GM23248 (cell line): ENCODE results near the gene KCNJ10. TPM values are rescaled to one million over a fixed set of nuclear protein-coding genes. Genes with fewer than 3 reads are reported as not detected.

Experiments
- DNase-seq: peaks from one replicate; pipeline ENCODE4 v3.0.0-alpha.2; 2015
- H2AFZ ChIP-seq: fragments of 200-600 bp; sonication (generic); 2 replicates; pipeline ENCODE4 v1.6.1; 2016; ENCODE audit warnings: antibody characterized with exemption
- H3F3A ChIP-seq: fragments of 200-600 bp; sonication (generic); 2 replicates; pipeline ENCODE4 v1.6.1; 2016; ENCODE audit warnings: mild to moderate bottlenecking, antibody characterized with exemption, mixed run types; ENCODE audit not compliant: insufficient read depth
- H3K27ac ChIP-seq: fragments of 200-600 bp; sonication (generic); 2 replicates; pipeline ENCODE4 v1.5.1; 2016; ENCODE audit warnings: mild to moderate bottlenecking
- H3K27me3 ChIP-seq: fragments of 200-600 bp; sonication (generic); replicated peaks from 2 replicates; pipeline ENCODE4 v1.6.1; 2016; ENCODE audit warnings: mild to moderate bottlenecking; ENCODE audit not compliant: insufficient read depth
- H3K36me3 ChIP-seq: fragments of 200-600 bp; sonication (generic); 2 replicates; pipeline ENCODE4 v1.6.1; 2016; ENCODE audit warnings: low read depth, mild to moderate bottlenecking
- H3K4me1 ChIP-seq: fragments of 200-600 bp; sonication (generic); 2 replicates; pipeline ENCODE4 v1.6.1; 2016; ENCODE audit warnings: mild to moderate bottlenecking; ENCODE audit not compliant: insufficient read depth
- H3K4me2 ChIP-seq: fragments of 200-600 bp; sonication (generic); one replicate; pipeline ENCODE4 v1.6.1; 2016; ENCODE audit warnings: mild to moderate bottlenecking; ENCODE audit not compliant: unreplicated experiment
- H3K4me3 ChIP-seq: fragments of 200-600 bp; sonication (generic); 2 replicates; pipeline ENCODE4 v1.5.1; 2016; ENCODE audit warnings: mild to moderate bottlenecking
- H3K79me2 ChIP-seq: fragments of 200-600 bp; sonication (generic); 2 replicates; pipeline ENCODE4 v1.6.1; 2016; ENCODE audit warnings: mild to moderate bottlenecking; ENCODE audit not compliant: insufficient read depth
- H3K9ac ChIP-seq: fragments of 200-600 bp; sonication (generic); 2 replicates; pipeline ENCODE4 v1.6.1; 2016; ENCODE audit warnings: mild to moderate bottlenecking
- H3K9me2 ChIP-seq: fragments of 200-600 bp; sonication (generic); 2 replicates; pipeline ENCODE4 v1.6.1; 2016; ENCODE audit warnings: mixed run types, mild to moderate bottlenecking, moderate library complexity; ENCODE audit not compliant: insufficient read depth
- H3K9me3 ChIP-seq: fragments of 200-600 bp; sonication (generic); one replicate; pipeline ENCODE4 v1.6.1; 2017; ENCODE audit warnings: low read depth
- H4K20me1 ChIP-seq: fragments of 200-600 bp; sonication (generic); 2 replicates; pipeline ENCODE4 v1.6.0; 2016; ENCODE audit not compliant: insufficient read depth
- EZH2 ChIP-seq: fragments of 200-600 bp; sonication (generic); IDR thresholded peaks from 2 replicates; pipeline ENCODE4 v1.6.1; 2018; ENCODE audit warnings: antibody characterized with exemption, mild to moderate bottlenecking; ENCODE audit not compliant: insufficient read depth, poor library complexity, severe bottlenecking
- EZH2phosphoT487 ChIP-seq: fragments of 200-600 bp; sonication (generic); IDR thresholded peaks from 2 replicates; pipeline ENCODE4 v1.6.1; 2018; ENCODE audit warnings: antibody characterized with exemption, moderate library complexity, mild to moderate bottlenecking, low read depth; ENCODE audit not compliant: insufficient read depth
- WGBS, 2 experiments: methylation state at CpG; one replicate each; pipeline ENCODE4 v1.1.6; 2015 to 2017; ENCODE audit warnings: low lambda C conversion rate in 2 of 2, low coverage in 1 of 2; ENCODE audit errors: missing lambda C conversion rate in 2 of 2; 5-methylcytosine and 5-hydroxymethylcytosine counted together
- in situ Hi-C: fragments of 300-500 bp; cut with MboI; formaldehyde crosslinking; loops from 2 replicates; pipeline ENCODE4 v1.15.0; 2020
- polyA plus RNA-seq: library from polyadenylated mRNA; unstranded; fragments of >200 nt; fragmentation: Nextera tagmentation; extraction: Ambion mirVana; gene quantifications from 2 replicates; pipeline ENCODE4 v1.2.1, GENCODE V29; 2016
- total RNA-seq: library from RNA; depleted of rRNA; stranded (reverse); fragments of >200 nt; shearing (Covaris generic); gene quantifications from 2 replicates; pipeline ENCODE4 v1.2.3, GENCODE V29; 2014

Gene KCNJ10
- total and polyA plus RNA-seq, 2 experiments from 2014 or later = not detected

DNA sequence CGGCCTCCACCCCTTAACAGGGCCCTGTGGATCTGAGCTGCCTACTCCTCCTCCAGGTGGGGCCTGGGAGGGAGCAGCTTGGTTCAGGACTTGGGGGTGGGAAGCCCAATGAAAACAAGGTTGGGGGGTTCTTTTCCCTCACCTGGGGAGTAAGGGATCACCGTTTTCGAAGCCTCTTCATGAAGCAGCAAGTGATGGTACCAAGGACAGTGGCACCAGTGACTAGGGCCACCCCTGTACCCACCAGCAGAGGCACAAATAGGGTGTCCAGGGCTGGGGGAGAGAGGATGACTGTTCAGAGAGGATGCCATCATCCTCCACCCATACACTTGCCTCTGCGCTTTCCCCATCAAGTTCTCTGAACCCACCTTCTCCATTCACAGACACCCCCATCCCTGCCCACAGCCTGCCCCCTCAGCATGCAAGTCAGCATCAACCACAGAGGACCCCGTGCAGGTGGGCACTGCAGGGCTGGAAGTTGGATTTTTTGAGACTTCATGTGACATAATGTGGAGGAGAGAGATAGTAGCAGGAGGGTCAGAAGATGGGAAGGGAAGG is 21.8 kb upstream of the KCNJ10 start:
- Histone ChIP-seq H3K9me2 (no peaks in the 10 kb centered on the region), H3K79me2 (no peaks in the 10 kb centered on the region), H3K4me1 (peaks cover 3% of the 10 kb centered on the region; the same call in 1 of the 2 replicates), H3K9me3 (no peaks in the 10 kb centered on the region), H3K36me3 (no peaks in the 10 kb centered on the region), H3K9ac (no peak overlapping the region), H3K27ac (no peak overlapping the region), H3K27me3 (no peaks in the 10 kb centered on the region), H4K20me1 (no peaks in the 10 kb centered on the region), H3K4me3 (no peak overlapping the region), H3F3A (no peaks in the 10 kb centered on the region), H2AFZ (no peak overlapping the region), H3K4me2 (no peak overlapping the region)
- no peak for DNase-seq
- in situ Hi-C loops = no loop called here
- WGBS, 2 experiments = 91 to 95% methylated on average over 5 of the region's 5 CpGs
- no peak for TF ChIP-seq EZH2
- TF ChIP-seq EZH2phosphoT487 = no peak

DNA sequence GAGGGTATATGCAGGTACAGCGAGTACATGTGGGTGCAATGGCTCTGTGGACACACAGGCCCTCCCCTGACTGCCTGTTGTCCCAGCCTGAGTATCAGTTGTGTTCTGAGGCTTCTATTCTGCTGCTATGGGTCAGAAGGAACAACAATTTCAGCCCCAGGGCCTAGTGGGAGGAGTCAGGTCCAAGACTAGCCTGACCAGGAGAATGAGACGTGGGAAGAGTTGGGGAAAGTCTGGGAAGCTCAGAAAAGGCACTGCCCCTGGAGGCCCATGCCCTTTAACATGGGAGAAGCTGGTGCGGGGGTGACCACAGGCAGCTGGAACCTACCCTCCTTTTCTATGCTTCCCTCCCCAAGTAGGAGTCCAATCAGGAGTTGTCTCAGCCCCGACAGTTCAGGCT is 20.8 kb upstream of the KCNJ10 start:
- Histone ChIP-seq H4K20me1 (no peaks in the 10 kb centered on the region), H3K9me3 (no peaks in the 10 kb centered on the region), H3K79me2 (no peaks in the 10 kb centered on the region), H2AFZ (no peak overlapping the region), H3F3A (no peaks in the 10 kb centered on the region), H3K9ac (no peak overlapping the region), H3K4me1 (no peaks in the 10 kb centered on the region), H3K27me3 (no peaks in the 10 kb centered on the region), H3K27ac (no peak overlapping the region), H3K9me2 (no peaks in the 10 kb centered on the region), H3K4me2 (no peak overlapping the region), H3K36me3 (no peaks in the 10 kb centered on the region), H3K4me3 (no peak overlapping the region)
- in situ Hi-C loops = no loop called here
- no peak for DNase-seq
- 95 to 98% methylated on average over 4 of the region's 4 CpGs for WGBS, 2 experiments
- TF ChIP-seq EZH2phosphoT487 (no peak), EZH2 (no peak)

- no peak for TF ChIP-seq EZH2
- no peak for TF ChIP-seq EZH2phosphoT487
- Histone ChIP-seq H3K9ac (no peak overlapping the region), H3K4me2 (no peak overlapping the region), H3K27me3 (no peaks in the 10 kb centered on the region), H3K4me3 (no peak overlapping the region), H3K27ac (no peak overlapping the region), H3K9me3 (no peaks in the 10 kb centered on the region), H3K79me2 (no peaks in the 10 kb centered on the region), H3K4me1 (no peaks in the 10 kb centered on the region), H3F3A (no peaks in the 10 kb centered on the region), H2AFZ (no peak overlapping the region), H3K9me2 (no peaks in the 10 kb centered on the region), H4K20me1 (no peaks in the 10 kb centered on the region), H3K36me3 (no peaks in the 10 kb centered on the region)
- 68 to 86% methylated on average over 3 of the region's 3 CpGs for WGBS, 2 experiments
- DNase-seq = no peak
- in situ Hi-C loops = no loop called here
Measured at GRCh38 chr1:160089883-160090282, 19.9 kb upstream of the KCNJ10 start.

GRCh38 chr1:160087118-160087662 is 17.2 kb upstream of the KCNJ10 start:
- Histone ChIP-seq H3K9ac (no peak overlapping the region), H3K27me3 (peaks cover 17% of the 10 kb centered on the region), H3K36me3 (no peaks in the 10 kb centered on the region), H4K20me1 (no peaks in the 10 kb centered on the region), H3K4me1 (no peaks in the 10 kb centered on the region), H3K4me3 (no peak overlapping the region), H3K79me2 (no peaks in the 10 kb centered on the region), H3K9me3 (no peaks in the 10 kb centered on the region), H3K27ac (no peak overlapping the region), H3F3A (no peaks in the 10 kb centered on the region), H2AFZ (no peak overlapping the region), H3K9me2 (no peaks in the 10 kb centered on the region), H3K4me2 (no peak overlapping the region)
- 89 to 92% methylated on average over 10 to 12 of the region's 12 CpGs for WGBS, 2 experiments
- TF ChIP-seq EZH2phosphoT487 (no peak), EZH2 (no peak)
- in situ Hi-C loops = no loop called here
- DNase-seq = no peak
